Measurements from ENCODE around the gene ELOVL3.

The ELOVL3 gene

GRCh38 chr10:102191956-102192355 lies 34.1 kb upstream of the ELOVL3 start:
- H3K27ac ChIP-seq (replicated peaks; ENCODE audit: low read length), result no peak overlapping the region
- no peak overlapping the region for H3K14ac ChIP-seq (ENCODE audit: low read length)
- no CpG with 5 or more reads among the region's 7 CpGs for WGBS, 2 donors (ENCODE audit: extremely low coverage in 2 of 2, insufficient read length in 2 of 2, insufficient replicate concordance in 1 of 2)

GRCh38 chr10:102195296-102195870 lies 30.7 kb upstream of the ELOVL3 start:
- DNase-seq (ENCODE audit: low spot score), result no peak
- no peak overlapping the region for H2BK15ac ChIP-seq (ENCODE audit: low read length)
- no peak overlapping the region for H4K8ac ChIP-seq (ENCODE audit: low read depth, low read length)
- H3K9me3 ChIP-seq (replicated peaks in 1 of 2; ENCODE audit: control insufficient read depth in 2 of 2, insufficient read depth in 1 of 2, low read depth in 1 of 2, low read length in 2 of 2), result peaks cover 6 to 14% of the 10 kb centered on the region in 2 donors
- H3K36me3 ChIP-seq (replicated peaks in 1 of 2; ENCODE audit: control insufficient read depth in 2 of 2, insufficient read depth in 2 of 2, low read length in 2 of 2), result no peaks in the 10 kb centered on the region
- H2AK5ac ChIP-seq (ENCODE audit: low read depth, low read length), result no peak overlapping the region
- H3K4me2 ChIP-seq (ENCODE audit: insufficient read depth, low read length, poor library complexity, severe bottlenecking), result no peak overlapping the region
- H3K23ac ChIP-seq (ENCODE audit: low read depth, low read length, poor library complexity), result no peak overlapping the region
- WGBS, 2 donors (ENCODE audit: extremely low coverage in 2 of 2, insufficient read length in 2 of 2, insufficient replicate concordance in 1 of 2), result no CpG with 5 or more reads among the region's 6 CpGs
- H2BK5ac ChIP-seq (ENCODE audit: low read length), result no peak overlapping the region
- H3K14ac ChIP-seq (ENCODE audit: low read length), result no peak overlapping the region
- H3K4me1 ChIP-seq (ENCODE audit: control insufficient read depth in 2 of 2, insufficient read depth in 1 of 2, low read depth in 1 of 2, low read length in 2 of 2), result no peaks in the 10 kb centered on the region
- no peak overlapping the region for H3K4me3 ChIP-seq (ENCODE audit: low read length in 2 of 2)
- H3K4ac ChIP-seq (ENCODE audit: low read length), result no peak overlapping the region
- H3K27ac ChIP-seq (replicated peaks; ENCODE audit: low read length), result no peak overlapping the region
- no peaks in the 10 kb centered on the region for H3K79me1 ChIP-seq (ENCODE audit: low read depth, low read length)
- no peak overlapping the region for H4K91ac ChIP-seq (ENCODE audit: low read depth, low read length, poor library complexity)
- H2BK12ac ChIP-seq (ENCODE audit: low read length), result no peak overlapping the region
- H3K27me3 ChIP-seq (ENCODE audit: control insufficient read depth in 3 of 3, insufficient read depth in 3 of 3, low read depth in 1 of 3, low read length in 3 of 3), result peaks cover 0 to 7% (median 0%) of the 10 kb centered on the region in 3 experiments
- no peak overlapping the region for H2BK120ac ChIP-seq (ENCODE audit: low read depth, low read length)
- no peak overlapping the region for H3K18ac ChIP-seq (ENCODE audit: low read length)
- H3K9ac ChIP-seq (ENCODE audit: low read depth, low read length, poor library complexity), result no peak overlapping the region
- no peak overlapping the region for H2AFZ ChIP-seq (ENCODE audit: low read length)

More at GRCh38 chr10:102191956-102192355, 34.1 kb upstream of the ELOVL3 start:
- Histone ChIP-seq H4K91ac (ENCODE audit: low read depth, low read length, poor library complexity) (no peak overlapping the region), H3K9ac (ENCODE audit: low read depth, low read length, poor library complexity) (no peak overlapping the region), H3K4ac (ENCODE audit: low read length) (no peak overlapping the region), H3K4me1 (ENCODE audit: control insufficient read depth in 2 of 2, insufficient read depth in 1 of 2, low read depth in 1 of 2, low read length in 2 of 2) (no peaks in the 10 kb centered on the region), H3K9me3 (replicated peaks in 1 of 2; ENCODE audit: control insufficient read depth in 2 of 2, insufficient read depth in 1 of 2, low read depth in 1 of 2, low read length in 2 of 2) (peaks cover 13 to 21% of the 10 kb centered on the region in 2 donors), H2BK12ac (ENCODE audit: low read length) (no peak overlapping the region), H2BK120ac (ENCODE audit: low read depth, low read length) (no peak overlapping the region), H2BK15ac (ENCODE audit: low read length) (no peak overlapping the region), H3K27me3 (ENCODE audit: control insufficient read depth in 3 of 3, insufficient read depth in 3 of 3, low read depth in 1 of 3, low read length in 3 of 3) (peaks cover 0 to 2% (median 0%) of the 10 kb centered on the region in 3 experiments), H3K4me2 (ENCODE audit: insufficient read depth, low read length, poor library complexity, severe bottlenecking) (no peak overlapping the region), H3K18ac (ENCODE audit: low read length) (no peak overlapping the region), H3K36me3 (replicated peaks in 1 of 2; ENCODE audit: control insufficient read depth in 2 of 2, insufficient read depth in 2 of 2, low read length in 2 of 2) (no peaks in the 10 kb centered on the region), H3K23ac (ENCODE audit: low read depth, low read length, poor library complexity) (no peak overlapping the region), H2BK5ac (ENCODE audit: low read length) (no peak overlapping the region), H2AK5ac (ENCODE audit: low read depth, low read length) (no peak overlapping the region), H4K8ac (ENCODE audit: low read depth, low read length) (no peak overlapping the region), H3K79me1 (ENCODE audit: low read depth, low read length) (no peaks in the 10 kb centered on the region), H2AFZ (ENCODE audit: low read length) (no peak overlapping the region), H3K4me3 (ENCODE audit: low read length in 2 of 2) (no peak overlapping the region)
- DNase-seq (ENCODE audit: low spot score), result no peak

- Histone ChIP-seq H3K4ac (ENCODE audit: low read length) (no peak overlapping the region), H3K4me1 (ENCODE audit: control insufficient read depth in 2 of 2, insufficient read depth in 1 of 2, low read depth in 1 of 2, low read length in 2 of 2) (no peaks in the 10 kb centered on the region), H3K27me3 (ENCODE audit: control insufficient read depth in 3 of 3, insufficient read depth in 3 of 3, low read depth in 1 of 3, low read length in 3 of 3) (peaks cover 0 to 7% (median 0%) of the 10 kb centered on the region in 3 experiments), H3K14ac (ENCODE audit: low read length) (no peak overlapping the region), H3K27ac (replicated peaks; ENCODE audit: low read length) (no peak overlapping the region), H2AK5ac (ENCODE audit: low read depth, low read length) (no peak overlapping the region), H2BK120ac (ENCODE audit: low read depth, low read length) (no peak overlapping the region), H2AFZ (ENCODE audit: low read length) (no peak overlapping the region), H3K9me3 (replicated peaks in 1 of 2; ENCODE audit: control insufficient read depth in 2 of 2, insufficient read depth in 1 of 2, low read depth in 1 of 2, low read length in 2 of 2) (peaks cover 3 to 15% of the 10 kb centered on the region in 2 donors), H2BK5ac (ENCODE audit: low read length) (no peak overlapping the region), H3K4me3 (ENCODE audit: low read length in 2 of 2) (no peak overlapping the region), H3K36me3 (replicated peaks in 1 of 2; ENCODE audit: control insufficient read depth in 2 of 2, insufficient read depth in 2 of 2, low read length in 2 of 2) (no peaks in the 10 kb centered on the region), H2BK12ac (ENCODE audit: low read length) (no peak overlapping the region), H3K18ac (ENCODE audit: low read length) (no peak overlapping the region), H3K4me2 (ENCODE audit: insufficient read depth, low read length, poor library complexity, severe bottlenecking) (no peak overlapping the region), H3K79me1 (ENCODE audit: low read depth, low read length) (no peaks in the 10 kb centered on the region), H4K91ac (ENCODE audit: low read depth, low read length, poor library complexity) (no peak overlapping the region), H3K23ac (ENCODE audit: low read depth, low read length, poor library complexity) (no peak overlapping the region), H4K8ac (ENCODE audit: low read depth, low read length) (no peak overlapping the region), H2BK15ac (ENCODE audit: low read length) (no peak overlapping the region), H3K9ac (ENCODE audit: low read depth, low read length, poor library complexity) (no peak overlapping the region)
- no peak for DNase-seq (ENCODE audit: low spot score)
- WGBS, 2 donors (ENCODE audit: extremely low coverage in 2 of 2, insufficient read length in 2 of 2, insufficient replicate concordance in 1 of 2), result no CpG with 5 or more reads among the region's 2 CpGs
Observed at GRCh38 chr10:102196893-102197292, 29.2 kb upstream of the ELOVL3 start.

DNA sequence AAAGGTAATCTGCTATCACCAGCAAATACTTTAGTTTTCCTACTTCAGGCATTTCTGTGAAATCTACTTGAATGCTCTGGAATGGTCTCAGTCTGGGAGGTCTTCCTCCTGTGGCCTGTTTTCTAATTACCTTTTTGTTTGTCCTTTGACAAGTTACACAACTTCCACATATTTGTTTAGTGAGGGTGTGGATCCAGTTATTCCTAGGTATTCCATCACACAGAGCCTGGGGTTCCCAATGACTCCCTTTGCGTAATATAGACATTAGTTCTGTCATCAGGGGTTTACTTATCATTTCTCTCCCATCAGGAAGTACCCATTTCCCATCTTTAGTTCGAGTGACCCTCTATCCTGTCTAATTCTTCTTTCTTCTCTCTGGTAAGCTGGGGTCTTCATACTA lies 28.1 kb upstream of the ELOVL3 start:
- H3K9me3 ChIP-seq (replicated peaks in 1 of 2; ENCODE audit: control insufficient read depth in 2 of 2, insufficient read depth in 1 of 2, low read depth in 1 of 2, low read length in 2 of 2), result peaks cover 2 to 7% of the 10 kb centered on the region in 2 donors
- H3K23ac ChIP-seq (ENCODE audit: low read depth, low read length, poor library complexity), result no peak overlapping the region
- no peak overlapping the region for H3K4me2 ChIP-seq (ENCODE audit: insufficient read depth, low read length, poor library complexity, severe bottlenecking)
- no peak overlapping the region for H2BK15ac ChIP-seq (ENCODE audit: low read length)
- no peak overlapping the region for H3K27ac ChIP-seq (replicated peaks; ENCODE audit: low read length)
- H3K4me3 ChIP-seq (ENCODE audit: low read length in 2 of 2), result no peak overlapping the region
- H3K18ac ChIP-seq (ENCODE audit: low read length), result no peak overlapping the region
- peaks cover 0 to 11% (median 0%) of the 10 kb centered on the region in 3 experiments for H3K27me3 ChIP-seq (ENCODE audit: control insufficient read depth in 3 of 3, insufficient read depth in 3 of 3, low read depth in 1 of 3, low read length in 3 of 3)
- no peak overlapping the region for H2BK5ac ChIP-seq (ENCODE audit: low read length)
- H3K36me3 ChIP-seq (replicated peaks in 1 of 2; ENCODE audit: control insufficient read depth in 2 of 2, insufficient read depth in 2 of 2, low read length in 2 of 2), result no peaks in the 10 kb centered on the region
- no CpG with 5 or more reads among the region's 2 CpGs for WGBS, 2 donors (ENCODE audit: extremely low coverage in 2 of 2, insufficient read length in 2 of 2, insufficient replicate concordance in 1 of 2)
- no peak overlapping the region for H2AK5ac ChIP-seq (ENCODE audit: low read depth, low read length)
- no peak overlapping the region for H2AFZ ChIP-seq (ENCODE audit: low read length)
- H3K4me1 ChIP-seq (ENCODE audit: control insufficient read depth in 2 of 2, insufficient read depth in 1 of 2, low read depth in 1 of 2, low read length in 2 of 2), result no peaks in the 10 kb centered on the region
- no peaks in the 10 kb centered on the region for H3K79me1 ChIP-seq (ENCODE audit: low read depth, low read length)
- no peak overlapping the region for H4K8ac ChIP-seq (ENCODE audit: low read depth, low read length)
- no peak overlapping the region for H3K4ac ChIP-seq (ENCODE audit: low read length)
- H3K9ac ChIP-seq (ENCODE audit: low read depth, low read length, poor library complexity), result no peak overlapping the region
- no peak overlapping the region for H2BK12ac ChIP-seq (ENCODE audit: low read length)
- H2BK120ac ChIP-seq (ENCODE audit: low read depth, low read length), result no peak overlapping the region
- DNase-seq (ENCODE audit: low spot score), result no peak
- no peak overlapping the region for H3K14ac ChIP-seq (ENCODE audit: low read length)
- no peak overlapping the region for H4K91ac ChIP-seq (ENCODE audit: low read depth, low read length, poor library complexity)

Data from neuronal stem cell (in vitro differentiated cells).